SK-N-SH (cell line): Measurements from ENCODE around the gene SLC2A9. TPM values are rescaled to one million over a fixed set of nuclear protein-coding genes. Genes with fewer than 3 reads are reported as not detected.

Experiments
- CTCF ChIA-PET: fragments of 300-600, 350-600 bp; formaldehyde crosslinking; extraction: SDS; loops from one replicate; lab custom pipeline; 2021; lab: Yijun Ruan, JAX
- POLR2A ChIA-PET: fragments of 350-600 bp; sonication (Branson Sonifier 250); formaldehyde crosslinking; extraction: SDS; loops from one replicate; lab custom pipeline; 2020; ENCODE audit warnings: antibody characterized with exemption, inconsistent platforms; lab: Yijun Ruan, JAX
- DNase-seq: peaks from one replicate; pipeline ENCODE4 v3.0.0; 2012
- H2AFZ ChIP-seq: fragments of 200-600 bp; sonication (generic); 2 replicates; pipeline ENCODE4 v1.8.1; 2016; ENCODE audit warnings: antibody characterized with exemption, mild to moderate bottlenecking, low read depth
- H3F3A ChIP-seq: fragments of 200-600 bp; sonication (generic); replicated peaks from 2 replicates; pipeline ENCODE3; 2016; ENCODE audit warnings: antibody characterized with exemption, mild to moderate bottlenecking; ENCODE audit not compliant: insufficient read depth
- H3K27ac ChIP-seq, 2 experiments: fragments of 200-500 bp in 1 of 2; fragments of 200-600 bp in 1 of 2; sonication (Bioruptor generic) in 1 of 2; sonication (generic), shearing (Covaris generic) in 1 of 2; 2 replicates each; pipeline versions ENCODE4 v1.5.1 to v1.6.1; 2014 to 2016; ENCODE audit warnings: low read depth in 2 of 2, inconsistent platforms in 1 of 2, low read length in 1 of 2, mild to moderate bottlenecking in 1 of 2, mixed read lengths in 1 of 2
- H3K27me3 ChIP-seq: fragments of 200-600 bp; sonication (generic), shearing (Covaris generic); 2 replicates; pipeline ENCODE4 v1.6.1; 2016; ENCODE audit warnings: mixed run types; ENCODE audit not compliant: insufficient read depth
- H3K36me3 ChIP-seq, 2 experiments: fragments of 200-500 bp in 1 of 2; fragments of 200-600 bp in 1 of 2; sonication (Bioruptor generic) in 1 of 2; sonication (generic) in 1 of 2; replicated peaks in 1 of 2; 2 replicates each; pipeline versions ENCODE3 to v1.5.1; 2014 to 2016; ENCODE audit warnings: low read length in 1 of 2, mild to moderate bottlenecking in 1 of 2; ENCODE audit not compliant: insufficient read depth in 2 of 2, control insufficient read depth in 1 of 2
- H3K4me1 ChIP-seq, 2 experiments: fragments of 200-500 bp in 1 of 2; fragments of 200-600 bp in 1 of 2; sonication (Bioruptor generic) in 1 of 2; sonication (generic), shearing (Covaris generic) in 1 of 2; 2 replicates each; pipeline versions ENCODE4 v1.5.1 to v1.6.1; 2014 to 2016; ENCODE audit warnings: low read depth in 1 of 2, low read length in 1 of 2, mixed run types in 1 of 2; ENCODE audit not compliant: insufficient read depth in 2 of 2, control insufficient read depth in 1 of 2
- H3K4me2 ChIP-seq: fragments of 200-600 bp; sonication (generic), shearing (Covaris generic); 2 replicates; pipeline ENCODE4 v1.6.1; 2017; ENCODE audit warnings: mixed run types
- H3K4me3 ChIP-seq, 2 experiments: fragments of 200-500 bp in 1 of 2; fragments of 200-600 bp in 1 of 2; sonication (Bioruptor generic) in 1 of 2; sonication (generic), shearing (Covaris generic) in 1 of 2; 2 replicates each; pipeline versions ENCODE4 v1.5.1 to v1.8.1; 2014 to 2016; ENCODE audit warnings: low read depth in 2 of 2, inconsistent platforms in 1 of 2, low read length in 1 of 2, mild to moderate bottlenecking in 1 of 2, mixed read lengths in 1 of 2, moderate library complexity in 1 of 2
- H3K79me2 ChIP-seq: fragments of 200-600 bp; sonication (generic); 2 replicates; pipeline ENCODE4 v1.8.1; 2017; ENCODE audit warnings: mild to moderate bottlenecking; ENCODE audit not compliant: insufficient read depth
- H3K9ac ChIP-seq: fragments of 200-600 bp; sonication (generic); 2 replicates; pipeline ENCODE4 v1.6.1; 2017; ENCODE audit warnings: mixed run types
- H3K9me2 ChIP-seq: fragments of 200-600 bp; sonication (generic); 2 replicates; pipeline ENCODE4 v1.6.1; 2017; ENCODE audit warnings: mixed run types
- H3K9me3 ChIP-seq: fragments of 200-600 bp; sonication (generic); 2 replicates; pipeline ENCODE4 v1.6.1; 2017; ENCODE audit warnings: mixed run types, mild to moderate bottlenecking, moderate library complexity
- H4K20me1 ChIP-seq: fragments of 200-600 bp; sonication (generic); 2 replicates; pipeline ENCODE4 v1.6.1; 2017; ENCODE audit warnings: mild to moderate bottlenecking, mixed run types; ENCODE audit not compliant: insufficient read depth
- ELF1 ChIP-seq: IDR thresholded peaks from 2 replicates; pipeline ENCODE4 v1.4.0; 2012
- FOSL2 ChIP-seq: IDR thresholded peaks from 2 replicates; pipeline ENCODE4 v1.4.0; 2012; ENCODE audit warnings: low read depth, mild to moderate bottlenecking, moderate library complexity, borderline replicate concordance
- GATA2 ChIP-seq: sonication (generic); formaldehyde crosslinking; IDR thresholded peaks from 2 replicates; pipeline ENCODE4 v1.5.0; 2020; ENCODE audit warnings: mild to moderate bottlenecking, missing genetic modification reagents
- JUND ChIP-seq: IDR thresholded peaks from 2 replicates; pipeline ENCODE4 v1.4.0; 2012
- MEF2A ChIP-seq: IDR thresholded peaks from 2 replicates; pipeline ENCODE4 v1.4.0; 2012; ENCODE audit warnings: low read depth, borderline replicate concordance
- MXI1 ChIP-seq: IDR thresholded peaks from 2 replicates; pipeline ENCODE4 v1.6.1; 2012; ENCODE audit warnings: mild to moderate bottlenecking, low read depth, low read length, improper control_type of control experiment
- NFIC ChIP-seq: IDR thresholded peaks from 2 replicates; pipeline ENCODE4 v1.4.0; 2012; ENCODE audit warnings: borderline replicate concordance
- RAD21 ChIP-seq: IDR thresholded peaks from 2 replicates; pipeline ENCODE4 v1.6.1; 2012; ENCODE audit warnings: mild to moderate bottlenecking, low read length
- RCOR1 ChIP-seq: fragments of 150-350 bp; IDR thresholded peaks from 2 replicates; pipeline ENCODE4 v1.6.1; 2017; ENCODE audit warnings: antibody characterized with exemption, low read length
- RFX5 ChIP-seq: IDR thresholded peaks from 2 replicates; pipeline ENCODE4 v1.6.1; 2012; ENCODE audit warnings: mild to moderate bottlenecking, improper control_type of control experiment, low read length
- RXRA ChIP-seq: IDR thresholded peaks from 2 replicates; pipeline ENCODE4 v1.4.0; 2012; ENCODE audit warnings: low read depth, mild to moderate bottlenecking, borderline replicate concordance
- SIN3A ChIP-seq: IDR thresholded peaks from 2 replicates; pipeline ENCODE4 v1.6.1; 2012; ENCODE audit warnings: low read depth, mild to moderate bottlenecking, low read length, moderate library complexity, borderline replicate concordance
- SMC3 ChIP-seq: IDR thresholded peaks from 2 replicates; pipeline ENCODE4 v1.6.1; 2012; ENCODE audit warnings: low read depth, low read length, improper control_type of control experiment
- TAF1 ChIP-seq: IDR thresholded peaks from 2 replicates; pipeline ENCODE4 v1.6.1; 2012; ENCODE audit warnings: low read depth, mild to moderate bottlenecking, low read length, moderate library complexity, borderline replicate concordance
- TCF12 ChIP-seq: IDR thresholded peaks from 2 replicates; pipeline ENCODE4 v1.4.0; 2012
- TEAD4 ChIP-seq: IDR thresholded peaks from 2 replicates; pipeline ENCODE4 v1.4.0; 2012; ENCODE audit warnings: mild to moderate bottlenecking, borderline replicate concordance; ENCODE audit not compliant: insufficient read depth
- ZBTB33 ChIP-seq: IDR thresholded peaks from 2 replicates; pipeline ENCODE4 v1.4.0; 2012; ENCODE audit warnings: low read depth, borderline replicate concordance
- WGBS: methylation state at CpG from one replicate; pipeline ENCODE4 v1.1.6; 2017; ENCODE audit warnings: low lambda C conversion rate; 5-methylcytosine and 5-hydroxymethylcytosine counted together
- polyA plus RNA-seq, 3 experiments: library from polyadenylated mRNA; depleted of rRNA; stranded (reverse); fragments of >200 nt; gene quantifications; 2 replicates each; pipeline ENCODE4 v1.2.3, GENCODE V29; 2012
- TF ChIP-seq, protein P1 (sequence below): IDR thresholded peaks from 2 replicates; pipeline ENCODE4 v1.4.0; 2012; ENCODE audit warnings: low read depth, borderline replicate concordance
- TF ChIP-seq, protein P2 (sequence below): fragments of 200-600 bp; sonication (generic); IDR thresholded peaks from 2 replicates; pipeline ENCODE4 v1.6.1; 2017; ENCODE audit warnings: antibody characterized with exemption, mild to moderate bottlenecking, moderate library complexity

Gene SLC2A9
- polyA plus RNA-seq, 1 of the 3 experiments (the other 2 are of a cell fraction) = not detected

GRCh38 chr4:9980898-9981297, 40.4 kb downstream of the SLC2A9 start:
- Histone ChIP-seq H3K27me3 (no peaks in the 10 kb centered on the region), H3K4me3 (no peak overlapping the region), H3K9me2 (0 out of 2 replicates have a peak, but pooled peaks cover 3% of the 10 kb centered on the region), H3K79me2 (no peaks in the 10 kb centered on the region), H3K27ac (no peak overlapping the region), H3K36me3 (no peaks in the 10 kb centered on the region), H3K9me3 (no peaks in the 10 kb centered on the region), H3F3A (no peaks in the 10 kb centered on the region), H3K9ac (no peak overlapping the region), H3K4me1 (peaks cover 0 to 9% of the 10 kb centered on the region in 2 experiments; a peak in 1 of 4 replicates), H2AFZ (no peak overlapping the region), H4K20me1 (no peaks in the 10 kb centered on the region), H3K4me2 (no peak overlapping the region)
- 82% methylated on average over 5 of the region's 5 CpGs for WGBS
- ChIA-PET POLR2A (no interaction called here), CTCF (interaction anchor here (3.0 kb wide), 1 partner anchor 34 kb away, joined by 14 read pairs; no protein-coding TSS in a partner anchor)
- DNase-seq = no peak
- TF ChIP-seq TAF1 (no peak), ZBTB33 (no peak), TEAD4 (no peak), RFX5 (no peak), MEF2A (no peak), MXI1 (no peak), RXRA (no peak), RCOR1 (no peak), JUND (no peak)
- TF ChIP-seq, protein P1, sequence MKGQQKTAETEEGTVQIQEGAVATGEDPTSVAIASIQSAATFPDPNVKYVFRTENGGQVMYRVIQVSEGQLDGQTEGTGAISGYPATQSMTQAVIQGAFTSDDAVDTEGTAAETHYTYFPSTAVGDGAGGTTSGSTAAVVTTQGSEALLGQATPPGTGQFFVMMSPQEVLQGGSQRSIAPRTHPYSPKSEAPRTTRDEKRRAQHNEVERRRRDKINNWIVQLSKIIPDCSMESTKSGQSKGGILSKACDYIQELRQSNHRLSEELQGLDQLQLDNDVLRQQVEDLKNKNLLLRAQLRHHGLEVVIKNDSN = no peak
- TF ChIP-seq, protein P2, sequence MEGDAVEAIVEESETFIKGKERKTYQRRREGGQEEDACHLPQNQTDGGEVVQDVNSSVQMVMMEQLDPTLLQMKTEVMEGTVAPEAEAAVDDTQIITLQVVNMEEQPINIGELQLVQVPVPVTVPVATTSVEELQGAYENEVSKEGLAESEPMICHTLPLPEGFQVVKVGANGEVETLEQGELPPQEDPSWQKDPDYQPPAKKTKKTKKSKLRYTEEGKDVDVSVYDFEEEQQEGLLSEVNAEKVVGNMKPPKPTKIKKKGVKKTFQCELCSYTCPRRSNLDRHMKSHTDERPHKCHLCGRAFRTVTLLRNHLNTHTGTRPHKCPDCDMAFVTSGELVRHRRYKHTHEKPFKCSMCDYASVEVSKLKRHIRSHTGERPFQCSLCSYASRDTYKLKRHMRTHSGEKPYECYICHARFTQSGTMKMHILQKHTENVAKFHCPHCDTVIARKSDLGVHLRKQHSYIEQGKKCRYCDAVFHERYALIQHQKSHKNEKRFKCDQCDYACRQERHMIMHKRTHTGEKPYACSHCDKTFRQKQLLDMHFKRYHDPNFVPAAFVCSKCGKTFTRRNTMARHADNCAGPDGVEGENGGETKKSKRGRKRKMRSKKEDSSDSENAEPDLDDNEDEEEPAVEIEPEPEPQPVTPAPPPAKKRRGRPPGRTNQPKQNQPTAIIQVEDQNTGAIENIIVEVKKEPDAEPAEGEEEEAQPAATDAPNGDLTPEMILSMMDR = no peak

GRCh38 chr4:9979101-9979701, 42.1 kb downstream of the SLC2A9 start:
- H3K4me3 ChIP-seq = no peak overlapping the region
- H3K36me3 ChIP-seq = no peaks in the 10 kb centered on the region
- no peaks in the 10 kb centered on the region for H3F3A ChIP-seq
- WGBS = 12% methylated on average over 9 of the region's 10 CpGs
- H4K20me1 ChIP-seq = no peaks in the 10 kb centered on the region
- no peak overlapping the region for H3K27ac ChIP-seq
- no peak overlapping the region for H2AFZ ChIP-seq
- H3K9me2 ChIP-seq = 0 out of 2 replicates have a peak, but pooled peaks cover 3% of the 10 kb centered on the region
- POLR2A ChIA-PET = interaction anchor here (0.5 kb wide), 1 partner anchor 29 kb away, joined by 3 read pairs; no protein-coding TSS in a partner anchor
- no peaks in the 10 kb centered on the region for H3K9me3 ChIP-seq
- peaks cover 0 to 9% of the 10 kb centered on the region in 2 experiments; a peak in 1 of 4 replicates for H3K4me1 ChIP-seq
- H3K27me3 ChIP-seq = no peaks in the 10 kb centered on the region
- no peak overlapping the region for H3K4me2 ChIP-seq
- H3K79me2 ChIP-seq = no peaks in the 10 kb centered on the region
- peak; percentile 17 for DNase-seq
- TF ChIP-seq SMC3 (no peak), FOSL2 (no peak), NFIC (no peak), JUND (no peak), ELF1 (no peak), RAD21 (no peak), TEAD4 (no peak), TCF12 (no peak), SIN3A (no peak), GATA2 (CRISPR knock-in tag) (no peak)
- no peak overlapping the region for H3K9ac ChIP-seq
- CTCF ChIA-PET = interaction anchor here (0.7 to 3.0 kb wide), 4 partner anchors 16 to 482 kb away, joined by 3 to 14 read pairs (median 4); no protein-coding TSS in a partner anchor
